ENCODE results near the gene JUN.

JUN gene

GRCh38 chr1:58762806-58763205, 21.0 kb downstream of the JUN start:
- DNase-seq (ENCODE audit: low read depth in 2 of 2), result no peak

GRCh38 chr1:58755468-58755872, 28.4 kb downstream of the JUN start:
- peak; percentile 17 to 19 for DNase-seq (ENCODE audit: low read depth in 2 of 2)

GRCh38 chr1:58754683-58755467, 29.0 kb downstream of the JUN start:
- DNase-seq (ENCODE audit: low read depth in 2 of 2), result no peak

GRCh38 chr1:58754073-58754613, 29.7 kb downstream of the JUN start:
- no peak for DNase-seq (ENCODE audit: low read depth in 2 of 2)

- DNase-seq (ENCODE audit: low read depth in 2 of 2), result no peak
These were observed 30.4 kb downstream of the JUN start for GRCh38 chr1:58753431-58753866.

GRCh38 chr1:58749646-58750045, 34.2 kb downstream of the JUN start:
- DNase-seq (ENCODE audit: low read depth in 2 of 2), result no peak

GRCh38 chr1:58748666-58749065, 35.2 kb downstream of the JUN start:
- no peak for DNase-seq (ENCODE audit: low read depth in 2 of 2)

GRCh38 chr1:58746757-58747156, 37.1 kb downstream of the JUN start:
- no peak for DNase-seq (ENCODE audit: low read depth in 2 of 2)

GRCh38 chr1:58746182-58746581, 37.7 kb downstream of the JUN start:
- DNase-seq (ENCODE audit: low read depth in 2 of 2), result no peak

- no peak for DNase-seq (ENCODE audit: low read depth in 2 of 2)
These were observed 38.2 kb downstream of the JUN start for GRCh38 chr1:58745666-58746065.

GRCh38 chr1:58745117-58745516, 38.7 kb downstream of the JUN start:
- no peak for DNase-seq (ENCODE audit: low read depth in 2 of 2)

- no peak for DNase-seq (ENCODE audit: low read depth in 2 of 2)
These were observed 41.9 kb downstream of the JUN start for GRCh38 chr1:58741678-58742553.

GRCh38 chr1:58739856-58740466, 43.9 kb downstream of the JUN start:
- peak in 1 of 2 donors; percentile 42 for DNase-seq (ENCODE audit: low read depth in 2 of 2)

GRCh38 chr1:58738876-58739275, 45.0 kb downstream of the JUN start:
- DNase-seq (ENCODE audit: low read depth in 2 of 2), result no peak

- DNase-seq (ENCODE audit: low read depth in 2 of 2), result no peak
These were observed 48.3 kb downstream of the JUN start for GRCh38 chr1:58735586-58735985.

- DNase-seq (ENCODE audit: low read depth in 2 of 2), result no peak
These were observed 49.2 kb downstream of the JUN start for GRCh38 chr1:58734630-58735029.

GRCh38 chr1:58732087-58732775, 51.6 kb downstream of the JUN start:
- DNase-seq (ENCODE audit: low read depth in 2 of 2), result no peak

Data from stimulated activated CD4-positive, alpha-beta T cell treated with anti-CD3 and anti-CD28 coated beads, Interleukin-1b, Interleukin-23, amount 100 ng/mL, for 4 hours (primary cell).